BLaER1 treated with 17β-estradiol and CSF1 and Interleukin-3, amounts not matched to agents 10 nM and 100 nM (cell line): ENCODE measurements around the gene CPED1.

Source experiments
- H3K27ac ChIP-seq, 11 experiments: shearing (Covaris generic); formaldehyde crosslinking; 2 replicates each; pipeline ENCODE4 v1.8.1; 2022
- H3K27me3 ChIP-seq, 11 experiments: shearing (Covaris generic); formaldehyde crosslinking; 2 replicates each; pipeline ENCODE4 v1.8.1; 2022
- H3K36me3 ChIP-seq, 11 experiments: shearing (Covaris generic); formaldehyde crosslinking; 2 replicates each; pipeline ENCODE4 v1.8.1; 2022
- H3K4me1 ChIP-seq, 10 experiments: shearing (Covaris generic); formaldehyde crosslinking; 2 replicates each; pipeline ENCODE4 v1.8.1; 2022
- H3K4me2 ChIP-seq, 11 experiments: shearing (Covaris generic); formaldehyde crosslinking; 2 replicates each; pipeline ENCODE4 v1.8.1; 2022
- H3K4me3 ChIP-seq, 10 experiments: shearing (Covaris generic); formaldehyde crosslinking; 2 replicates each; pipeline ENCODE4 v1.8.1; 2022
- H3K9ac ChIP-seq, 11 experiments: shearing (Covaris generic); formaldehyde crosslinking; 2 replicates each; pipeline ENCODE4 v1.8.1; 2022
- H3K9me3 ChIP-seq, 11 experiments: shearing (Covaris generic); formaldehyde crosslinking; replicated peaks in 1 of 11; 2 replicates each; pipeline ENCODE4 v1.8.1; 2022
- H4K20me1 ChIP-seq, 11 experiments: shearing (Covaris generic); formaldehyde crosslinking; 2 replicates each; pipeline ENCODE4 v1.8.1; 2022
- Cebpa-rat ChIP-seq, 11 experiments: shearing (Covaris generic); IDR thresholded peaks; 2 replicates each; pipeline ENCODE4 v1.8.1; 2022

CPED1 gene

GRCh38 chr7:120949998-120950538, 38.4 kb upstream of the CPED1 start:
- H3K9me3 ChIP-seq: no peaks in the 10 kb centered on the region
- H3K4me3 ChIP-seq: peak overlapping the region; percentile 65 to 84 (median 76)
- H3K27ac ChIP-seq: peak overlapping the region in 9 of 11 experiments; percentile 24 to 99 (median 97); a peak in 15 of 22 replicates
- TF ChIP-seq Cebpa-rat (IDR thresholded peaks at IDR 0.05): no peak
- peak overlapping the region; percentile 69 to 98 (median 96); a peak in 21 of 22 replicates for H3K9ac ChIP-seq
- peaks cover 12 to 25% (median 19%) of the 10 kb centered on the region in 10 experiments for H3K4me1 ChIP-seq
- peak overlapping the region; percentile 54 to 86 (median 74) for H3K4me2 ChIP-seq
- H3K27me3 ChIP-seq: no peaks in the 10 kb centered on the region
- H3K36me3 ChIP-seq: peaks cover 16 to 36% (median 22%) of the 10 kb centered on the region in 11 experiments
- peaks cover 0 to 33% (median 13%) of the 10 kb centered on the region in 11 experiments; a peak in 14 of 22 replicates for H4K20me1 ChIP-seq

GRCh38 chr7:120950539-120951308, 37.8 kb upstream of the CPED1 start, which contains the start of gene ING3:
TSS of gene ING3 (plus strand) at chr7:120950777. CDS start at chr7:120950897, 120 bp downstream.
- peaks cover 23 to 42% (median 28%) of the 10 kb centered on the region in 11 experiments for H3K36me3 ChIP-seq
- peak within 1 kb of the TSS; percentile 78 to 94 (median 89) for H3K4me2 ChIP-seq
- H4K20me1 ChIP-seq: peaks cover 0 to 40% (median 13%) of the 10 kb centered on the region in 11 experiments; a peak in 14 of 22 replicates
- TF ChIP-seq Cebpa-rat (IDR thresholded peaks at IDR 0.05): no peak
- H3K9ac ChIP-seq: peak within 1 kb of the TSS; percentile 91 to 98 (median 96)
- peaks cover 12 to 25% (median 19%) of the 10 kb centered on the region in 10 experiments for H3K4me1 ChIP-seq
- H3K9me3 ChIP-seq: no peaks in the 10 kb centered on the region
- H3K27ac ChIP-seq: peak within 1 kb of the TSS; percentile 95 to 99 (median 97)
- peak within 1 kb of the TSS; percentile 65 to 84 (median 76) for H3K4me3 ChIP-seq
- no peaks in the 10 kb centered on the region for H3K27me3 ChIP-seq

GRCh38 chr7:120951309-120951699, 37.2 kb upstream of the CPED1 start:
- peaks cover 12 to 25% (median 19%) of the 10 kb centered on the region in 10 experiments for H3K4me1 ChIP-seq
- H3K9ac ChIP-seq: peak overlapping the region; percentile 91 to 98 (median 96)
- no peaks in the 10 kb centered on the region for H3K9me3 ChIP-seq
- peak overlapping the region in 10 of 11 experiments; percentile 95 to 99 (median 97); a peak in 20 of 22 replicates for H3K27ac ChIP-seq
- H3K4me2 ChIP-seq: peak overlapping the region; percentile 78 to 94 (median 89)
- TF ChIP-seq Cebpa-rat (IDR thresholded peaks at IDR 0.05): no peak
- H3K4me3 ChIP-seq: peak overlapping the region; percentile 65 to 84 (median 76)
- peaks cover 0 to 45% (median 13%) of the 10 kb centered on the region in 11 experiments; a peak in 14 of 22 replicates for H4K20me1 ChIP-seq
- peaks cover 28 to 48% (median 34%) of the 10 kb centered on the region in 11 experiments for H3K36me3 ChIP-seq
- H3K27me3 ChIP-seq: no peaks in the 10 kb centered on the region

DNA sequence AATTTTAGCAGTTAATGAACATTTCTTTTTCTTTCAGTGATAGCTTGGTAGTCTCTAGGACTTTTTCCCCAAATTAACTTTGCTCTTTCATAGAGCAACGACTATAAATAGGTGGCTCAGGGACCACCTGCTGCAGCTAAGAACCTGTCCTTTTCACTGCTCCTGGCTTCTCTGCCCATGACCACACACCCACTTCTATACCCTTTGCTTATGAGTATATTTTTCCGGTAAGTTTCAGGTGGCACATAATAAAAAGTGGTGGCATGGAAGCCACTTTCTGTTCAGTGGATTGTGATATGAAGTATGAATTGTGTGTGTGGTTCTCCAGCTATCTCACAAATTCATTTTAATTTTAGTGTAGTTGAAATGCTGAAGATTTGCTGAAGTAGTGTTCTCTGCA, 36.7 kb upstream of the CPED1 start:
- Histone ChIP-seq H3K27me3 (no peaks in the 10 kb centered on the region), H4K20me1 (peaks cover 0 to 48% (median 13%) of the 10 kb centered on the region in 11 experiments; a peak in 14 of 22 replicates), H3K27ac (peak overlapping the region in 2 of 11 experiments; percentile 95 to 99; a peak in 1 of 22 replicates), H3K4me3 (peak overlapping the region; percentile 65 to 84 (median 76)), H3K9me3 (no peaks in the 10 kb centered on the region), H3K36me3 (peaks cover 34 to 53% (median 38%) of the 10 kb centered on the region in 11 experiments), H3K9ac (peak overlapping the region; percentile 91 to 98 (median 96); a peak in 19 of 22 replicates), H3K4me2 (peak overlapping the region; percentile 78 to 94 (median 89)), H3K4me1 (peaks cover 12 to 25% (median 19%) of the 10 kb centered on the region in 10 experiments)
- TF ChIP-seq Cebpa-rat (IDR thresholded peaks at IDR 0.05): no peak

- no peaks in the 10 kb centered on the region for H3K9me3 ChIP-seq
- peaks cover 6 to 16% (median 9%) of the 10 kb centered on the region in 10 experiments for H3K4me1 ChIP-seq
- peaks cover 0 to 48% (median 13%) of the 10 kb centered on the region in 11 experiments; a peak in 14 of 22 replicates for H4K20me1 ChIP-seq
- no peak overlapping the region for H3K4me3 ChIP-seq
- H3K27me3 ChIP-seq: no peaks in the 10 kb centered on the region
- H3K9ac ChIP-seq: no peak overlapping the region
- H3K4me2 ChIP-seq: no peak overlapping the region
- peaks cover 54 to 76% (median 63%) of the 10 kb centered on the region in 11 experiments for H3K36me3 ChIP-seq
- TF ChIP-seq Cebpa-rat (IDR thresholded peaks at IDR 0.05): no peak
- no peak overlapping the region for H3K27ac ChIP-seq
These were observed 32.8 kb upstream of the CPED1 start for GRCh38 chr7:120955577-120956149.

DNA sequence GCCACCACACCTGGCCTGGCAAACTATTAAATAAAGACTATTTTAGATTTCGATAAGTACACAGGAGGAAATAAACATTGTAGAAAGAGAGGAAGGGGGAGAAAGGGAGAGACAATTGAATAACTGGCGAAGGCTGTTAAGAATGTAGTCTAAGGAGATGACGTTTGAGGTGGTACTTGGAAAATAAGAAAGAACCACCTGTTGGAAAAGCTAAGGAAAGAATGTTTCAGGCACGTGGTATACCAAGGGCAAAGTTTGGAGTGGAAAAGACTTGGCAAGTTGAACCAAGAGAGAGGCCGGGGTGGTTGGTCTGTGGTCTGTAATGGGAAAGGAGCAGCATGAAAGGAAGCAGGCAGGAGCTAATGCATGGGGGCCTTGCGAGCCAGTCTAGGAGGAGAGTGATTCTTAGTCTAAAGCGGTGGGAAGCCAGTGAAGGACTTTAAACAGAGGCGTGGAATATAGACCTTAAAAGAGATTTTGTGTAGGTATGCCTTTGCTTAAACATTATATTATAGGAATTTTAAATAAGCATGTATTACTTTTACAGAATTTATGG, 28.5 kb upstream of the CPED1 start:
- Histone ChIP-seq H3K4me3 (no peak overlapping the region), H3K36me3 (peaks cover 49 to 84% (median 58%) of the 10 kb centered on the region in 11 experiments), H3K27me3 (no peaks in the 10 kb centered on the region), H3K4me1 (no peaks in the 10 kb centered on the region), H3K4me2 (no peak overlapping the region), H3K27ac (no peak overlapping the region), H3K9me3 (no peaks in the 10 kb centered on the region), H4K20me1 (peaks cover 0 to 15% (median 3%) of the 10 kb centered on the region in 11 experiments; a peak in 6 of 22 replicates), H3K9ac (no peak overlapping the region)
- TF ChIP-seq Cebpa-rat (IDR thresholded peaks at IDR 0.05): no peak

DNA sequence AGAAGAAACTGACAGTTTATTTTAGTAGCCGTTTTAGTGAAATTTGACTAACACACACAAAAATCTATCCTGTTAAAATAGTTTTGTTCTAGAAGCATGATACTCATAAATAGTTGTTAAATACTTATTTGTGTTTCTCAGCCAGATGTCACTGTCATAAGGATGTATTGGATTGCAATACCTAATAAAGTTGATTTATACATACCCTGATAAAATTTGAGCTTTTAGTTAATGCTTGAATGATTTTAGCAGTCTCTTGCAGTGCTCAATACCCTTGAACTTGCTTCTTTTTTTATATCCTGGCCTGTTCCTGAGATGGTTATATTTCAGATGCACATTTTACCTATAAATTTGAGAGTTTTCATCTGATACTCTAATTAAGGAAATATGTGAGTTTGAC, 27.8 kb upstream of the CPED1 start:
- Histone ChIP-seq H3K9me3 (no peaks in the 10 kb centered on the region), H3K4me1 (no peaks in the 10 kb centered on the region), H3K27ac (no peak overlapping the region), H3K4me3 (no peak overlapping the region), H3K4me2 (no peak overlapping the region), H3K27me3 (no peaks in the 10 kb centered on the region), H3K9ac (no peak overlapping the region), H4K20me1 (peaks cover 0 to 10% (median 0%) of the 10 kb centered on the region in 11 experiments; a peak in 6 of 22 replicates), H3K36me3 (peaks cover 47 to 84% (median 58%) of the 10 kb centered on the region in 11 experiments)
- no peak for TF ChIP-seq Cebpa-rat (IDR thresholded peaks at IDR 0.05)

DNA sequence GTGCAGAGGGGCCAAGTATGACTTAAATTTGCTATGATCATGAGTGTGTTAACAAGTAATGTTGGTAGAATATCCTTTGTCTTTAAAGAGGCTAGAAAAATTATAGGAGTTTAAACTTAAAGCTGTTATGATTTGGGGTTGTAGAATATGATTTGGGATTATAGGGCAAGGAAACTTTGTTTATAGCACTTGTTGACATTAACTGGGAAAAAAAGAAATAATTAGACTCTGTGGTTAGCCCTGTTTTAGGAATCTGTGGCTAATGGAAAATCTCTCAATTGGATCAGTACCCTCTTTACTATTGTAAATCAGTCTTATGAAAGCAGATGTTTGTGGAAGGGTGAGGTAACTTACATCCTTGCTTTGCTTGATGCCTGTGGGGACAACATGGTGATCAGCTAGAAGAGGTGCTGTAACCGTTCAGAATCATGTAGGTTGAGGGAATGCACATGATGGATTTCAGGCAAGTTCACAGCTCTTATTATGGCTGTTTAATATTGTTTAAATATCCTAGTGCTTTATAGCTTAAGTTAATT, 26.8 kb upstream of the CPED1 start:
- H3K4me2 ChIP-seq: no peak overlapping the region
- peaks cover 0 to 10% (median 0%) of the 10 kb centered on the region in 11 experiments; a peak in 5 of 22 replicates for H4K20me1 ChIP-seq
- no peak for TF ChIP-seq Cebpa-rat (IDR thresholded peaks at IDR 0.05)
- no peaks in the 10 kb centered on the region for H3K4me1 ChIP-seq
- H3K9ac ChIP-seq: no peak overlapping the region
- no peak overlapping the region for H3K27ac ChIP-seq
- H3K36me3 ChIP-seq: peaks cover 47 to 84% (median 58%) of the 10 kb centered on the region in 11 experiments
- H3K9me3 ChIP-seq: no peaks in the 10 kb centered on the region
- H3K27me3 ChIP-seq: no peaks in the 10 kb centered on the region
- H3K4me3 ChIP-seq: no peak overlapping the region
